HG02943 (cell line): ENCODE results near the gene MAGOHB.

Experiments used
- ATAC-seq: cut with Tn5 transposase; IDR thresholded peaks from one replicate; pipeline ENCODE4 v1.9.1; 2021; ENCODE audit warnings: mild to moderate bottlenecking, low read depth, moderate library complexity; ENCODE audit not compliant: unreplicated experiment

MAGOHB gene

GRCh38 chr12:10557766-10558165 is 55.6 kb downstream of the MAGOHB start:
- ATAC-seq = no peak

GRCh38 chr12:10557329-10557728 is 56.1 kb downstream of the MAGOHB start:
- no peak for ATAC-seq

GRCh38 chr12:10554756-10555481 is 58.5 kb downstream of the MAGOHB start:
- ATAC-seq = no peak

- ATAC-seq = no peak
Observed at GRCh38 chr12:10554228-10554755, 59.1 kb downstream of the MAGOHB start.
